ENCODE measurements around the gene GOSR2.
A peak's percentile ranks its signal among the peaks of the same experiment; 100 is the strongest.

GOSR2 gene

GRCh38 chr17:46922804-46923635 lies at the start of gene GOSR2:
TSS of gene GOSR2 (plus strand) at chr17:46923160. CDS start at chr17:46923193, 33 bp downstream.
- DNase-seq (peak; percentile 95), ATAC-seq (peak; percentile 98)

GRCh38 chr17:46873941-46874645 lies 48.9 kb upstream of the GOSR2 start:
- DNase-seq: no peak
- no peak for ATAC-seq

GRCh38 chr17:46874906-46875305 lies 48.1 kb upstream of the GOSR2 start:
- no peak for DNase-seq
- ATAC-seq: no peak

- no peak for ATAC-seq
- DNase-seq: no peak
These were observed 47.1 kb upstream of the GOSR2 start for GRCh38 chr17:46875849-46876352.

- no peak for ATAC-seq
- no peak for DNase-seq
These were observed 46.5 kb upstream of the GOSR2 start for GRCh38 chr17:46876353-46876887.

- ATAC-seq: no peak
- DNase-seq: no peak
These were observed 46.0 kb upstream of the GOSR2 start for GRCh38 chr17:46876926-46877325.

- DNase-seq (no peak), ATAC-seq (no peak)
These were observed 45.5 kb upstream of the GOSR2 start for GRCh38 chr17:46877466-46877865.

GRCh38 chr17:46878055-46878454 lies 44.9 kb upstream of the GOSR2 start:
- DNase-seq: no peak

GRCh38 chr17:46879101-46879500 lies 43.9 kb upstream of the GOSR2 start:
- no peak for ATAC-seq
- no peak for DNase-seq

More at GRCh38 chr17:46878055-46878454, 44.9 kb upstream of the GOSR2 start:
- no peak for ATAC-seq

GRCh38 chr17:46881015-46881414 lies 41.9 kb upstream of the GOSR2 start:
- DNase-seq (no peak), ATAC-seq (no peak)

- DNase-seq (no peak), ATAC-seq (no peak)
These were observed 40.3 kb upstream of the GOSR2 start for GRCh38 chr17:46882666-46883065.

GRCh38 chr17:46883871-46884520 lies 39.0 kb upstream of the GOSR2 start:
- ATAC-seq: no peak
- DNase-seq: no peak

GRCh38 chr17:46884552-46884951 lies 38.4 kb upstream of the GOSR2 start:
- DNase-seq (no peak), ATAC-seq (no peak)

- ATAC-seq (no peak), DNase-seq (no peak)
These were observed 37.3 kb upstream of the GOSR2 start for GRCh38 chr17:46885415-46886309.

- DNase-seq: no peak
These were observed 36.7 kb upstream of the GOSR2 start for GRCh38 chr17:46886310-46886663.

GRCh38 chr17:46887717-46888116 lies 35.2 kb upstream of the GOSR2 start:
- ATAC-seq: no peak
- DNase-seq: no peak

More at GRCh38 chr17:46886310-46886663, 36.7 kb upstream of the GOSR2 start:
- ATAC-seq: no peak

- ATAC-seq: no peak
These were observed 34.2 kb upstream of the GOSR2 start for GRCh38 chr17:46888727-46889126.

GRCh38 chr17:46889519-46889918 lies 33.4 kb upstream of the GOSR2 start:
- no peak for ATAC-seq
- DNase-seq: no peak

More at GRCh38 chr17:46888727-46889126, 34.2 kb upstream of the GOSR2 start:
- no peak for DNase-seq

GRCh38 chr17:46889992-46890564 lies 32.9 kb upstream of the GOSR2 start:
- no peak for ATAC-seq
- DNase-seq: no peak

GRCh38 chr17:46890638-46891037 lies 32.3 kb upstream of the GOSR2 start:
- ATAC-seq (no peak), DNase-seq (no peak)

- ATAC-seq: no peak
- DNase-seq: no peak
These were observed 30.7 kb upstream of the GOSR2 start for GRCh38 chr17:46892192-46892703.
